HG02840 (cell line): ENCODE data around the gene ATP2A1.
"Not testable (repeated sequence)": the region's sequence is repeated elsewhere in the genome, so short reads cannot be mapped to it uniquely, and the experiment has no call there.

Experiments used
- ATAC-seq: cut with Tn5 transposase; IDR thresholded peaks from one replicate; pipeline ENCODE4 v1.9.1; 2021; ENCODE audit warnings: mild to moderate bottlenecking, moderate library complexity, moderate number of reproducible peaks; ENCODE audit not compliant: unreplicated experiment, low FRiP score

ATP2A1 gene

GRCh38 chr16:28904828-28905227 is 26.5 kb downstream of the ATP2A1 start:
- no peak for ATAC-seq

- no peak for ATAC-seq
Observed at GRCh38 chr16:28905229-28905754, 27.0 kb downstream of the ATP2A1 start.

- no peak for ATAC-seq
Observed at GRCh38 chr16:28905800-28906372, 27.6 kb downstream of the ATP2A1 start.

GRCh38 chr16:28910086-28911031 is 32.1 kb downstream of the ATP2A1 start:
- no peak for ATAC-seq

- no peak for ATAC-seq
Observed at GRCh38 chr16:28912558-28912957, 34.3 kb downstream of the ATP2A1 start.

GRCh38 chr16:28913946-28914724 is 35.8 kb downstream of the ATP2A1 start:
- no peak for ATAC-seq

GRCh38 chr16:28915181-28915580 is 36.9 kb downstream of the ATP2A1 start:
- no peak for ATAC-seq

GRCh38 chr16:28917095-28917494 is 38.8 kb downstream of the ATP2A1 start:
- no peak for ATAC-seq

GRCh38 chr16:28918698-28919097 is 40.4 kb downstream of the ATP2A1 start:
- no peak for ATAC-seq

- ATAC-seq: no peak
Observed at GRCh38 chr16:28923231-28923587, 44.9 kb downstream of the ATP2A1 start.

GRCh38 chr16:28923652-28924398 is 45.5 kb downstream of the ATP2A1 start:
- peak; percentile 42 for ATAC-seq

GRCh38 chr16:28924399-28924761 is 46.1 kb downstream of the ATP2A1 start:
- peak; percentile 10 for ATAC-seq

- peak; percentile 55 for ATAC-seq
Observed at GRCh38 chr16:28924762-28925385, 46.6 kb downstream of the ATP2A1 start, which contains the start of gene RABEP2. Gene RABEP2, minus strand, starts transcription at chr16:28925238. Its CDS starts 75 bp downstream, at chr16:28925163.

- ATAC-seq: peak; percentile 29
Observed at GRCh38 chr16:28925386-28926228, 47.3 kb downstream of the ATP2A1 start.

GRCh38 chr16:28926284-28926683 is 48.0 kb downstream of the ATP2A1 start:
- ATAC-seq: not testable (repeated sequence)

GRCh38 chr16:28927815-28928214 is 49.5 kb downstream of the ATP2A1 start:
- ATAC-seq: no peak

GRCh38 chr16:28930203-28930602 is 51.9 kb downstream of the ATP2A1 start:
- no peak for ATAC-seq

GRCh38 chr16:28930652-28931051 is 52.4 kb downstream of the ATP2A1 start:
- ATAC-seq: no peak

- ATAC-seq: no peak
Observed at GRCh38 chr16:28931801-28932225, 53.5 kb downstream of the ATP2A1 start, which contains the start of gene CD19. Gene CD19, plus strand, starts transcription at chr16:28931971. Its CDS starts 30 bp downstream, at chr16:28932001.
